Ascending aorta (tissue), 2 donors: ENCODE data around the gene CYFIP2. TPM values are rescaled to one million over a fixed set of nuclear protein-coding genes. Genes with fewer than 3 reads are reported as not detected.
A peak's percentile ranks its signal among the peaks of the same experiment; 100 is the strongest.

Source experiments
- DNase-seq, 2 donors: peaks; one replicate each; pipeline ENCODE4 v3.0.0-alpha.2; 2019; ENCODE audit warnings: low spot score in 2 of 2
- H3K27ac ChIP-seq, 2 donors: fragments of 200-600 bp; sonication (generic); one replicate each; pipeline ENCODE4 v1.5.1; 2016 to 2017; ENCODE audit warnings: mild to moderate bottlenecking in 1 of 2
- H3K27me3 ChIP-seq: fragments of 200-600 bp; sonication (generic); one replicate; pipeline ENCODE4 v1.5.1; 2017
- H3K36me3 ChIP-seq, 2 donors: fragments of 200-600 bp; sonication (generic); one replicate each; pipeline ENCODE4 v1.5.1; 2016
- H3K4me1 ChIP-seq, 2 donors: fragments of 200-600 bp; sonication (generic); one replicate each; pipeline ENCODE4 v1.5.1; 2016 to 2017; ENCODE audit warnings: mild to moderate bottlenecking in 1 of 2
- H3K4me3 ChIP-seq, 2 donors: fragments of 200-600 bp; sonication (generic); one replicate each; pipeline ENCODE4 v1.5.1; 2016 to 2017; ENCODE audit warnings: mild to moderate bottlenecking in 1 of 2
- H3K9me3 ChIP-seq, 2 donors: fragments of 200-600 bp; sonication (generic); one replicate each; pipeline ENCODE4 v1.5.1; 2016
- intact Hi-C: fragments of 100-400 bp; cut with DNase I; formaldehyde crosslinking; loops from one replicate; pipeline ENCODE4 v1.15.1; 2023
- total RNA-seq: library from RNA; depleted of rRNA; stranded (reverse); fragments of >200 nt; gene quantifications from one replicate; pipeline ENCODE4 v1.1.0, GENCODE V29; 2016
- TF ChIP-seq, protein P1 (sequence below), 3 experiments: fragments of 200-600 bp in 2 of 3; fragments of 450-650 bp in 1 of 3; sonication (generic) in 2 of 3; IDR thresholded peaks; one replicate each; pipeline ENCODE4 v1.5.1; 2016 to 2019; ENCODE audit warnings: antibody characterized with exemption in 3 of 3, mild to moderate bottlenecking in 1 of 3, moderate library complexity in 1 of 3

The CYFIP2 gene
- total RNA-seq, 1 donor from 2014 or later, result 78.1 TPM

DNA sequence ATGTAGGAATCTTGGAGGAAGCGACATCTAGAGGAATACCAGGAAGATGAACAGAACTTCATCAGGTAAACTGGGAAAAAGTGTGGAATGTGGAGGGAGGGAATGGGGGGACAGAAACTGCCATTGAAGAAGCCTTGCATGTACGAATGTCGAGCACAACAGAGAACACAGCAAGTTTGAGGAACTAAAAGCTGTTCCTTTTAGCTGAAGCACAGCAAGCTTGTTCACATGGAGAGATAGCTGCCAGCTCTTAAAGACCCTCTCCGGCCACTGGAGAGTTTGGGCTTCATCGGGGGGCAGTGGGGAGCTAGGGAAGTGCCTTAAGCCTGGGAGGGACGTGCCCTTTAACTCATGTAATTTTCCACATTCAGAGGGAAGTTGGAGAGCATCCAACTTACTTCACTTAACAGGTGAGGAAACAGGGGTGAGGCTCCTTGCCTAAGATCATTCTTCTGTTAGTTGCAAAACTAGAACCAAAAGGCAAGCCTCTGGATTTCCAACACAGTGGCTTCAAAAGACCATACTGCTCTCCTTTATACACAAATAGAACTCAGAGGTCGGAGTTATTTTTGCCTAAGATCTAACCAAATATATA, 2.3 kb upstream of the CYFIP2 start:
- no peaks in the 10 kb centered on the region for H3K27me3 ChIP-seq
- H3K9me3 ChIP-seq, result no peaks in the 10 kb centered on the region
- H3K27ac ChIP-seq, result no peak overlapping the region
- no peak overlapping the region for H3K4me3 ChIP-seq
- no peak for DNase-seq
- H3K36me3 ChIP-seq, result no peaks in the 10 kb centered on the region
- intact Hi-C loops, result no loop called here
- TF ChIP-seq, protein P1, sequence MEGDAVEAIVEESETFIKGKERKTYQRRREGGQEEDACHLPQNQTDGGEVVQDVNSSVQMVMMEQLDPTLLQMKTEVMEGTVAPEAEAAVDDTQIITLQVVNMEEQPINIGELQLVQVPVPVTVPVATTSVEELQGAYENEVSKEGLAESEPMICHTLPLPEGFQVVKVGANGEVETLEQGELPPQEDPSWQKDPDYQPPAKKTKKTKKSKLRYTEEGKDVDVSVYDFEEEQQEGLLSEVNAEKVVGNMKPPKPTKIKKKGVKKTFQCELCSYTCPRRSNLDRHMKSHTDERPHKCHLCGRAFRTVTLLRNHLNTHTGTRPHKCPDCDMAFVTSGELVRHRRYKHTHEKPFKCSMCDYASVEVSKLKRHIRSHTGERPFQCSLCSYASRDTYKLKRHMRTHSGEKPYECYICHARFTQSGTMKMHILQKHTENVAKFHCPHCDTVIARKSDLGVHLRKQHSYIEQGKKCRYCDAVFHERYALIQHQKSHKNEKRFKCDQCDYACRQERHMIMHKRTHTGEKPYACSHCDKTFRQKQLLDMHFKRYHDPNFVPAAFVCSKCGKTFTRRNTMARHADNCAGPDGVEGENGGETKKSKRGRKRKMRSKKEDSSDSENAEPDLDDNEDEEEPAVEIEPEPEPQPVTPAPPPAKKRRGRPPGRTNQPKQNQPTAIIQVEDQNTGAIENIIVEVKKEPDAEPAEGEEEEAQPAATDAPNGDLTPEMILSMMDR (IDR thresholded peaks at IDR 0.05), result no peak
- peaks cover 0 to 8% of the 10 kb centered on the region in 2 donors for H3K4me1 ChIP-seq

DNA sequence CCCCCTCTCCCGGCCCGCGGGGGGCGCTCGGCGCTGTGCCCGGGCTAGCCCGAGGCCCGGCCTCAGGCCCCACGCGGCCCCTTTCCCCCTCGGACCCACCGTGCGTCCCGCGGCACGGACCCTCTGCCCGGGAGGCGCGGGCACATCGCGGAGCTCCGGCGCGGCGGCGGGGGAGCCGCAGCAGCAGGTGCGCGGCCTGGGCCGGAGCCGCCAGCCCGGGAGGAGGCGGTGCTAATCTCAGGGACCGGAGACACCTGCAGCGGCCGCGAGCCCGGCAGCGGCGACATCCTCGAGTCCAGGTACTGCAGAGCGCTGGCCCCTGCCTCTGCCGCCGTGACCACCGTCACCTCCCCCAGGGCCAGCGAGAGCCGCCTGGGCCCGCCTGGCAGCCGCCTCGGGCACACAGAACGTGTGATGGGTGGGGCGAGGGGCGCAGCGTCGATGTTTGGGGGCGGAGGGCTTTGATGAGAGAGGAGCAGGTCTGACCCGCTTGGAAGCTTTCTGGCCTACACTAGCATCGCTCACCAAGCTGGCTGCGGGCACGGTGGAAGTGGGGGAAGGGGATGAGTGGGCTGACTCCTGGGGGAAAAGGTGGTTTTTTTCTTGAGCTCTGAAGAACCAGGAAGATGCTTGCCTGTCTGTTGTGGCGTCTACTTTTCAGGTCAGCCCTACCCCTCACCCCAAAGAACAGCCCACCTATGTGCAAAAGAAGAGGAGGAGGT, 524 bp downstream of the CYFIP2 start:
- intact Hi-C loops, result loop anchor here (5.0 kb wide), 2 partner anchors 119 to 466 kb away; partner anchors contain the start of gene THG1L
- TF ChIP-seq, protein P1 (IDR thresholded peaks at IDR 0.05), result no peak
- H3K9me3 ChIP-seq, result no peaks in the 10 kb centered on the region
- peaks cover 0 to 8% of the 10 kb centered on the region in 2 donors for H3K4me1 ChIP-seq
- no peak for DNase-seq
- H3K27me3 ChIP-seq, result no peaks in the 10 kb centered on the region
- no peak overlapping the region for H3K27ac ChIP-seq
- peak overlapping the region; percentile 86 to 88 for H3K4me3 ChIP-seq
- no peaks in the 10 kb centered on the region for H3K36me3 ChIP-seq

DNA sequence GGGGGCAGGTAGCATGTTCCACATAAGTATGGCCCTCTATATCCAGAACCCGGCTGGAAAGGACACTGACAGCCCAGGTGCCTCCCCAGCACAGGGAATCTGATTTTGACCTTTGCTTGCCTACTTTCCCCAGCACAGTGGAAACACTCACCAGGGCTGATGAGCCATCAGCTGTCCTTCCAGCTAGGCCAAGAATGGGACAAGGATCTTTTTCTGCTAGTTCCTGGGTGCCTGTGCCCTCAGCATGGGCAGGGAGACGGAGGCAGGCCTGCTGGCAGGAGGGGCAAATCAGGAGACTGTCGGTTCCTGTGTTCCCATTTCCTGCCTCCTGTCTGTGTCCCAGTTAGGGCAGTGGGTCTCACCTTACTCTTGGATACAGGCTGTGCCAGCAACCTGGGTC, 1.1 kb downstream of the CYFIP2 start:
- H3K27me3 ChIP-seq, result no peaks in the 10 kb centered on the region
- H3K4me3 ChIP-seq, result peak overlapping the region; percentile 86 to 88
- H3K36me3 ChIP-seq, result no peaks in the 10 kb centered on the region
- DNase-seq, result no peak
- H3K27ac ChIP-seq, result no peak overlapping the region
- intact Hi-C loops, result loop anchor here (5.0 kb wide), 2 partner anchors 120 to 465 kb away; partner anchors contain the start of gene THG1L
- TF ChIP-seq, protein P1 (IDR thresholded peaks at IDR 0.05), result no peak
- peaks cover 0 to 8% of the 10 kb centered on the region in 2 donors for H3K4me1 ChIP-seq
- no peaks in the 10 kb centered on the region for H3K9me3 ChIP-seq

DNA sequence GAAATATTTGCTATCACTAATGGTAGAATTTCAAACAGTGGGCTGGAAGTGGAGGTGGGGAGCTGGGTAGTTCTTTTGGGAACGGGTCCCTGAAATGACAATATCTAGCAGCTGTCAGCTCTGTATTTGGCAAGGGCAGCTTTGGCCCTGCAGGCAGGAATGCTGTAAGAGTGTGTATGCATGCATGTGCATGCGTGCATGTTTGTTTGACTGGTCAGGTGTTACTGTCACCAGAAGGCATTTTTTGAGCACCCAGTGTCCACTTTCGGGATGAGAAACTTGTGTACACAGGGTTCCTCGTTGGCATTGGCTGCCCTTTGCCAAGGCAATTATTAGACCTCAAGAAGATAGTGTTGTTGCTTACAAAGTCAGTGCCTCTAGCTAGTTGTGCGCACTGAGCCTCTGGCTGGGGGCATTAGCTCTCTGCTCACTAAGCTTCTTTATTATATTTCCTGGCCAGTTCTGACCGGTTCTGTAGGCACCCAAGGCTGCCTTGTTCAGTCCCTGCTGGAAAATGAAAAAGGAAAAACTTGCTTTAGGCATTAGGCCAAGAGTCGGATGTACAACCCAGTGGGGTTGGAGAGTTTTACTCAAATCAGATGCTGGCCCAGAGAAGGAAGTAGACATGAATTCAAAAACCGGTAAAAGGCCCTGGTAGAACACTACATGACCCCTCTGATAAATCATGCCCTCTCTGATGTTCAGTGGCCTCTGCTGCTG, 2.0 kb downstream of the CYFIP2 start:
- H3K4me1 ChIP-seq, result peaks cover 0 to 8% of the 10 kb centered on the region in 2 donors
- intact Hi-C loops, result loop anchor here (5.0 kb wide), 2 partner anchors 121 to 464 kb away; partner anchors contain the start of gene THG1L

DNA sequence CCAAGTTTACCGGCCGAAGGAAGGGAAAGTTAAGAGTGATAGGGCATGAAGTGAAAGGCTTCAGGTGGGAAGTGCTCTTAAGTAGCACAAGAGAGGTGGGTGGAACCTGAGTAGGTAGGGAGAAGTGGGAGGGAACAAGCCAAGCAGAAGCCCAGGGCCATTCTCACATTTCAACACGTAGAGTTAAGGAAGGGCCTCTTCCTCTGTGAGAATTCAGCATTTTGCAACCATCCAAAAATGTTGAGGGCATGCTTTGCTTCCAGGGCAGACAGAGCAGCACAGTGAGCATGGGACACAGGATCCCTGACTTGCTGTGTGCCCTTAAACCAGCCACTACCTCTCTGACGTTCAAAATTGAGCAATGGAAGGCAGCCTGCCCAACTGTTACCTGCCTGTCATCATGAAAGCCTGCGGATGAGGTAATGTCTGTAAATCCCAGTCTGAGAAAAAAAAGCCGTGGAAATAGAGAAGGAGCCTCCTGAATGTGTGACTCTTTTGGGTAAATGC, 3.3 kb downstream of the CYFIP2 start:
- TF ChIP-seq, protein P1 (IDR thresholded peaks at IDR 0.05), result no peak
- intact Hi-C loops, result loop anchor here (5.0 kb wide), 2 partner anchors 122 to 463 kb away; partner anchors contain the start of gene THG1L
- Histone ChIP-seq H3K27me3 (no peaks in the 10 kb centered on the region), H3K27ac (no peak overlapping the region), H3K4me1 (peaks cover 0 to 8% of the 10 kb centered on the region in 2 donors), H3K36me3 (no peaks in the 10 kb centered on the region), H3K9me3 (no peaks in the 10 kb centered on the region), H3K4me3 (no peak overlapping the region)
- DNase-seq, result no peak

More for the DNA sequence above, 2.0 kb downstream of the CYFIP2 start:
- no peak overlapping the region for H3K27ac ChIP-seq
- no peaks in the 10 kb centered on the region for H3K27me3 ChIP-seq
- no peak overlapping the region for H3K4me3 ChIP-seq
- no peaks in the 10 kb centered on the region for H3K36me3 ChIP-seq
- TF ChIP-seq, protein P1 (IDR thresholded peaks at IDR 0.05), result no peak
- no peak for DNase-seq
- H3K9me3 ChIP-seq, result no peaks in the 10 kb centered on the region
